ENCODE data around the gene CTSE.

CTSE gene

GRCh38 chr1:205967554-205968335 is 56.0 kb downstream of the CTSE start:
- FAIRE-seq: no peak

DNA sequence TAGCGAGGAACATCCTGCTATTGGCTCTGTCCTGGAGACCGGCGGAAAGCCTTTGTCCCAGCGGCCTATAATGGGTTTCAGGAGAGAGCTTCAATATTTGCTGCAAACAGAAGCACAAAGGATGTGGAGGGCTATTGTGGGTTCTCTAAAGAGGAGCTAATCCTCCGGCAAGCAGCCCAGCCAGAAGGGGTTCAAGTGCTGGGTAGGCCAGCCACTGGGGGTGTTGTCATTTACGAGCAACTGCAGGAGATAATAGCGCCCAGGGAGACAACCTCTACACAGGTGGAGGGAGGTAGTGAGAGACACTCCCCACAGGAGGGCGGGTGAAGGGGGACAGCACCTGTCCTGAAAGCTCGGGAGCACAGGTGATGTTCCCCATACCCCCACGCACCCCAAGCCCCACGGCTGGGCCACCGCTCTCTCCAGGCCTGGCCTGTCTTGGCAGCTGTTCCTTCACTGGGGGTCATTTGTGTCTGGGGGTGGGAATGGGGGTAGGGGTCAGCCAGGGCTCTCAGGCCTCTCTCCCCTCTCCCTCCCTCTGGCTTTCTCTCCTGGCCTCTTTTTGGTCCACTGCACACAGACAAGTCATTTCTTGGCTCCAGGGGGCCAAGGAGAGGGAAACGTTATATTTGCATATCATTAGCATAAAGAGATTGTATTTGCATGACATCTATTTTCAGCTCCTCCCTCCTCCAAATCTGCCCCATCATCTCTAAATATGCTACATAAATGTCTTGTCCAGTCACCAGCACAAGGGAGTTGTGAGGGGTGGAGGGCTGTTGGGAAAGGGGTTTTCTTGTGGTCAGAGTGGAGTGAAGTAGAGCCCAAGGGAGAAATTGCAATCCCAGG is 58.4 kb downstream of the CTSE start:
- FAIRE-seq: no peak

DNA sequence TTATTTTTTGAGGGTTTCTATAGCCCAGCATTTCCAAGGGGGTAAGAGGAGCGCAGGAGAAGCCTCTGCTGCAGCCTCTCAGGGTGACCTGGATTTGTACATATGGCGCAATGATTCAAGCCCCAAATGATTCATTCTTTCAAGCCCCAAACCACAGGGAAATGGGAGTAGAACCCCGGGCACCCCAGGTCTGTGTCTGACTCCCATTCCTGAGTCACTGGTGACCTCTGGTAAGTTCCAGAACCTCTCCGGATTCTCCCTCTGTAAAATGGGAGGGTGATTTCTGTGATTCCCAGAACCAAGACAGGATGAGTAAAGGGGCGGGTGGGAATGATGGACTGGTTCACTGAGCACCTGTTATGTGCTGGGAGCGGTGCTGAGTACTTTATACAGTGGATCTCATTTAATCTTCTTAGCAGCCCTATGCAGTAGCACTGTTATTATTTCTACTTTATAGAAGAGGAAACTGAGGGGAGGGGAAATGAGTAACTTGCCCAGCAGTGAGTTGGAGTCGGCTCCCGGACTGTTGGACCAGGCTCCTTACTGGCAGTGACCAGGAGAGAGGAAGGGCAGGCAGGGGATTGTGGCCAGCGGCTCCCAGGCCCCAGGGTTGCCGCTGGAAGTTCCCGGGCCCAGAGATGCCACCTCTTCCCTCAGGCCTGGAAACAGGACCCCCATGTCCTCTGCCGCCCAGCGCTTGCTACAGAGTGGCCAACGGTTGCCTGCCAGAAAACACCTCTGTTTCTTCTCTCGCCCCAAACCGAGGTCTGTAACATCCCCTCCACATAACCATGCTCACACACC is 60.1 kb downstream of the CTSE start:
- FAIRE-seq: no peak

- FAIRE-seq: no peak
These were observed 60.9 kb downstream of the CTSE start for GRCh38 chr1:205962821-205963221.

DNA sequence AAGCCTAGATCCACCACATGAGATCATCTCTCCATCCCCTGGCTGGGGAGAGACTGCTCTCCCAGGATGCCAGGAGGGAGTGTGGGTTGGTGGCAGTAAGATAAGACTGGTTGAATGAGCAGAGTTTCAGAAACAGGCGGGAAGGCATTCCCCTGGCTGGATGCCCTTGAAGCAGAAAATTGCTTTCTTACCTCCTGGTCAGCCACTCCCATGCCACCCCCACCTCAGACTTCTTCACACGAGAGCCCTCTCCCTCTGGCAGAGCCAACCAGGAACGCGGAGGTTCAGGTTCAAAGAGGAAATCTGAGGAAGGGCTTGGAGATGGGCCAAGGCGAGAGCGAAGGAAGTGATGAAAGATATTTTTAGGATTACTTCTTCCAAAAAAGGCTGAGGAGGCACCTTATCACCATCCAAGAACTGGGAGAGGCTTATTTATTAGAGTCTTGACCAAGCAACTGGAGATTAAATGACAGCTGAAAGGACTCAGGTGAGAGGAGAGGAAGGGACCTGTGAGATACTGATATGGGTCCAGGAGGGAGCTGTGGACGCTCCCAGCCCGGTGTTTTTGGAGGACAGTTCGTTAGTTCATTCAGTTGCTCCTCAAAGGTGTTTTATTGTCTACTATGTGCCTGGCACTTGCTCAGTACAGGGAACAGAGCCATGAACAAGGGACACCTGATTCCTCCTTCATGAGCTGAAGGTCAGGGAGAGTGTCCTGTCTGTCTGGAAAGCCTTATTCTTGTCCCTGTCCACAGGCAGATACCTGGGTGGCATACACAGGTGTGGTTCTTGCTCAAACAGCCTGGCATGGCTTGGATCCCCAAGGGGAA is 61.5 kb downstream of the CTSE start:
- no peak for FAIRE-seq

- FAIRE-seq: no peak
These were observed 62.3 kb downstream of the CTSE start for GRCh38 chr1:205961405-205961804.

GRCh38 chr1:205959789-205960188 is 63.9 kb downstream of the CTSE start:
- no peak for FAIRE-seq
